BE2C (cell line): ENCODE measurements around the gene ADAMTS17.

ENCODE experiments used
- DNase-seq: peaks from one replicate; pipeline ENCODE4 v3.0.0-alpha.2; 2020
- H3K27me3 ChIP-seq: fragments of 250-450 bp; sonication (Bioruptor Pico); 2 replicates; pipeline ENCODE4 v1.5.1; 2020; ENCODE audit warnings: mild to moderate bottlenecking
- H3K36me3 ChIP-seq: fragments of 250-450 bp; sonication (Bioruptor Pico); 2 replicates; pipeline ENCODE4 v1.5.1; 2020; ENCODE audit warnings: mild to moderate bottlenecking
- H3K4me1 ChIP-seq: fragments of 250-450 bp; sonication (Bioruptor Pico); 2 replicates; pipeline ENCODE4 v1.5.1; 2020
- H3K4me3 ChIP-seq: 2 replicates; pipeline ENCODE4 v1.5.1; 2011; ENCODE audit warnings: low read depth, low read length
- H3K9me3 ChIP-seq: fragments of 250-450 bp; sonication (Bioruptor Pico); 2 replicates; pipeline ENCODE4 v1.5.1; 2020
- TF ChIP-seq, protein P1 (sequence below): IDR thresholded peaks from 2 replicates; pipeline ENCODE4 v1.5.1; 2012; ENCODE audit warnings: mild to moderate bottlenecking, low read depth, low read length

ADAMTS17 gene

DNA sequence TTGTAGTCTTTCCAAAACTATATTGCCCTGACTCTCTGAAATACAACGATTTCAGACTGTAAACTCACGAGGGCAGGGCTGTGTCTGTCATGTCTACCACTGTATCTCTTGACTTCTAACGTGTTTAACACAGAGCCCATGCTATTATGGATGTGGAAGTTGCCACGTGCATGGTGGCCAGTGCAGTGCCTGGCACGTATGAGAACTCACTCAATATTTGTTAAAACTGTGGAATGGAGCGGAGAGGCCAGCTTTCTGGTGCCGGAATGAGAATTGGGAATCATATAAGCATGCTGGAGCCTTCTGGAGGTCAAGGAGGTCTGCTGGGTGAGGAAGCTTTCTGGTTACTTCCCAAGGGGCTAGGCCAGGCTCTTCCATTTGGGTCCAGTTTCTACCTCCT, 387.9 kb downstream of the ADAMTS17 start:
- TF ChIP-seq, protein P1, sequence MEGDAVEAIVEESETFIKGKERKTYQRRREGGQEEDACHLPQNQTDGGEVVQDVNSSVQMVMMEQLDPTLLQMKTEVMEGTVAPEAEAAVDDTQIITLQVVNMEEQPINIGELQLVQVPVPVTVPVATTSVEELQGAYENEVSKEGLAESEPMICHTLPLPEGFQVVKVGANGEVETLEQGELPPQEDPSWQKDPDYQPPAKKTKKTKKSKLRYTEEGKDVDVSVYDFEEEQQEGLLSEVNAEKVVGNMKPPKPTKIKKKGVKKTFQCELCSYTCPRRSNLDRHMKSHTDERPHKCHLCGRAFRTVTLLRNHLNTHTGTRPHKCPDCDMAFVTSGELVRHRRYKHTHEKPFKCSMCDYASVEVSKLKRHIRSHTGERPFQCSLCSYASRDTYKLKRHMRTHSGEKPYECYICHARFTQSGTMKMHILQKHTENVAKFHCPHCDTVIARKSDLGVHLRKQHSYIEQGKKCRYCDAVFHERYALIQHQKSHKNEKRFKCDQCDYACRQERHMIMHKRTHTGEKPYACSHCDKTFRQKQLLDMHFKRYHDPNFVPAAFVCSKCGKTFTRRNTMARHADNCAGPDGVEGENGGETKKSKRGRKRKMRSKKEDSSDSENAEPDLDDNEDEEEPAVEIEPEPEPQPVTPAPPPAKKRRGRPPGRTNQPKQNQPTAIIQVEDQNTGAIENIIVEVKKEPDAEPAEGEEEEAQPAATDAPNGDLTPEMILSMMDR: no peak
- DNase-seq: no peak
- H3K4me3 ChIP-seq: no peak overlapping the region
- H3K9me3 ChIP-seq: no peaks in the 10 kb centered on the region
- no peaks in the 10 kb centered on the region for H3K27me3 ChIP-seq
- no peaks in the 10 kb centered on the region for H3K36me3 ChIP-seq
- no peaks in the 10 kb centered on the region for H3K4me1 ChIP-seq

DNA sequence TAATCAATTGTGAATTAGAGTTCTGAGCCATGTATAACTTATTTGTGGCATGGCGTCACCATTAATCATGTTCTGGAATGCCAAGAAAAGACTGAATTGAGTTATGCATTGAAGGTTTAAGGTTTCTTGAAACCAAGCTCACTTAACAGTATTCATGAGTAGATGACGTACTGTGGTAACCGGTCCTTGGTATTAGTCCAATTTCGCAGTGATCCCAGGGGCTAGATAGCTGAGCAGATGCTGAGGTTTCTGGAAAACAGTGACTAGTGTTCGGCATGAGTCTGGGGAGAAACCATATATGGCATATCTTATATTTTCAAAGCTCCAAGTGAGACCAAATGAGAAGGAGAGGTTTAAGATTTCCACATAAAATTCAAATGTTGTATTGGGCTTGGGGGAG, 390.3 kb downstream of the ADAMTS17 start:
- no peak overlapping the region for H3K4me3 ChIP-seq
- H3K4me1 ChIP-seq: no peaks in the 10 kb centered on the region
- no peaks in the 10 kb centered on the region for H3K27me3 ChIP-seq
- H3K9me3 ChIP-seq: no peaks in the 10 kb centered on the region
- TF ChIP-seq, protein P1: no peak
- H3K36me3 ChIP-seq: no peaks in the 10 kb centered on the region
- no peak for DNase-seq

DNA sequence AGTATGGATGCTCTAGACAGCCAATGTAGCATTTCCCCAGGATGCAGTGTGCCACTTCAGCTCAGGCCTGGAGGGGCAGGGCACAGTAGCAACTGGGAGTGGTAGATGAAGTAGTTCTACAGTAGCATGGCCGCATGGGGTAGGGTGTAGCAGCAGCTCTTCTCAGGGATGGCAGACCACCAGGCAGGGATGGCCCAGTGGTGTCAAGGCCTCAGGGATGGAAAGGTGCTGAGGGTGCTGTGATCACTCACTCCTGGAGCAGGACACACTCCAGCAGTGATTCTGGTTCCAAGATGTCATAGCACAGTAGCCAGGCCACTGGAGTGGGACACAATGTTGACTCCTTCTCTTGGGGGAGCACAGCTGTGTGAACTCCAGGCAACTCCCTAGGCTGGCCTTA, 397.6 kb downstream of the ADAMTS17 start:
- TF ChIP-seq, protein P1: no peak
- Histone ChIP-seq H3K4me3 (no peak overlapping the region), H3K36me3 (no peaks in the 10 kb centered on the region), H3K27me3 (no peaks in the 10 kb centered on the region), H3K4me1 (no peaks in the 10 kb centered on the region), H3K9me3 (peaks cover 5% of the 10 kb centered on the region; the same call in 1 of the 2 replicates)
- no peak for DNase-seq

DNA sequence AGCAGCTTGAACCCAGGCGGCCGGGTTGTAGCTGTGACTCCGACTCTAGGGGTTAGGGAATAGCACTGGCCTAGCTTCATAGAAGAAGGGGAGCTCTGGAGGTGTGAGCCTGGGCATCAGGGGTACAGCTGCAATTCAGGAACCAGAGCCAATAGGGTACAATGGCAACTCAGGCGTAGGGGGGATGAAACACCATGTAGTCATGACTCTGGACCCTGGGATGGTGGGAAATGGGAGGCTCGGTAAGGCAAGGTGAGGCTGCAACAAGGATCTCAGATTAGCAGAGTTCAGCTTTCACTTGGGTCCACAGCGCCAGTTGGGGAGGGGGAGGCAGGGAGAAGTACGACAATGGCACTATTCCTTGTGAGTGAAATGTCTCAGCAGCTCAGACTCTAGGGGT, 398.3 kb downstream of the ADAMTS17 start:
- no peaks in the 10 kb centered on the region; the same call in 1 of the 2 replicates for H3K27me3 ChIP-seq
- no peak for DNase-seq
- no peak overlapping the region for H3K4me3 ChIP-seq
- TF ChIP-seq, protein P1: no peak
- H3K9me3 ChIP-seq: peaks cover 5% of the 10 kb centered on the region; the same call in 1 of the 2 replicates
- no peaks in the 10 kb centered on the region for H3K36me3 ChIP-seq
- H3K4me1 ChIP-seq: no peaks in the 10 kb centered on the region

DNA sequence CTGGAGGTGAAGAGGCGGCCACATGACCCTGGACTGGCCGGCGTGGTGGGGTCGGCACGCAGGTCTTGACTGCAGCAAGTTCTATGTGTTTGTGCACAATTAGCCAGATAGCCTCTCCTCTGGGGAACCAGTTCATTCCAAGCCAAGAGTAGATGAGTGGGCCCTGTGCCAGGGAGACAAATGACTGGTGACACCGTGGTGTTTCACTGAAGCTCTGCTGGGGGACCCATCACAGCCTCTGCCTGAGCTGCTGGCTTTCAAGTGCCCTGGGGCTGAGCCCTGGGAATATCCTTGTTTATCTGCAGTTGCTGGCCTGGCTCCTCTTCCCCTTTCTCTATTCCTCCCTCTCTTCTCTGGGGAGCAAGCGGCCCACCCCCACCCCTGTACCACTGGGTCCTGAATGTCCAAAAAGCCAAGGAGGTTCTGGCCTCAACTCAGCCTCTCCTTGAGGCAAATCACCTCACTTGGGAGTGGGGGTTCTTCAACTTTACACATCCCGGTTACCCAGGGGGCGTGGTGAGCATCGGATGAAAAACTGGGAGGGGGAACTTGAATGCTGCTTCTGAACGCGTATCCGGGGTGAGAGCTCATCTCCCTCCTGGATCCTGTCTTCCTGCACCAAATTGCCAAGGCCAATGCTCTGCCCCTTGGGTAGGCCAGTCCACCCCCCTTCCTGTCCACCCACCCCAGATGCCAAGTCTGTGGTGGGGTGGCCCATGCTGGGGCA, 408.9 kb downstream of the ADAMTS17 start:
- H3K4me1 ChIP-seq: no peaks in the 10 kb centered on the region
- DNase-seq: no peak
- no peak overlapping the region for H3K4me3 ChIP-seq
- no peaks in the 10 kb centered on the region for H3K36me3 ChIP-seq
- no peaks in the 10 kb centered on the region; the same call in 1 of the 2 replicates for H3K27me3 ChIP-seq
- no peaks in the 10 kb centered on the region for H3K9me3 ChIP-seq
- TF ChIP-seq, protein P1: no peak
